Tibial nerve (tissue), 4 donors: ENCODE measurements around the gene PTPN22. TPM values are rescaled to one million over a fixed set of nuclear protein-coding genes. Genes with fewer than 3 reads are reported as not detected.

ENCODE experiments used
- DNase-seq, 2 donors: peaks; one replicate each; pipeline ENCODE4 v3.0.0-alpha.2; 2019; ENCODE audit warnings: low spot score in 2 of 2
- H3K27ac ChIP-seq, 4 donors: fragments of 200-600 bp; sonication (generic) in 3 of 4; one replicate each; pipeline ENCODE4 v1.5.1; 2017 to 2019; ENCODE audit warnings: mild to moderate bottlenecking in 1 of 4
- H3K27me3 ChIP-seq, 2 donors: fragments of 200-600 bp; sonication (generic) in 1 of 2; one replicate each; pipeline versions ENCODE4 v1.5.1 to v1.6.0; 2017 to 2019
- H3K36me3 ChIP-seq, 3 donors: fragments of 200-600 bp; sonication (generic); one replicate each; pipeline ENCODE4 v1.5.1; 2018 to 2019
- H3K4me1 ChIP-seq, 4 donors: fragments of 200-600 bp; sonication (generic) in 3 of 4; one replicate each; pipeline ENCODE4 v1.5.1; 2017 to 2019
- H3K4me3 ChIP-seq, 4 donors: fragments of 200-600 bp; sonication (generic) in 3 of 4; one replicate each; pipeline ENCODE4 v1.5.1; 2017 to 2019; ENCODE audit warnings: mild to moderate bottlenecking in 1 of 4, moderate library complexity in 1 of 4
- H3K9me3 ChIP-seq, 4 donors: fragments of 200-600 bp; sonication (generic) in 3 of 4; one replicate each; pipeline ENCODE4 v1.5.1; 2017 to 2019
- CTCF ChIP-seq, 5 experiments: fragments of 200-600 bp in 3 of 5; fragments of 450-650 bp in 2 of 5; sonication (generic) in 3 of 5; IDR thresholded peaks; one replicate each; pipeline ENCODE4 v1.5.1; 2016 to 2019; ENCODE audit warnings: antibody characterized with exemption in 5 of 5, mild to moderate bottlenecking in 3 of 5, moderate library complexity in 2 of 5
- EP300 ChIP-seq, 2 donors: sonication (generic); formaldehyde crosslinking; IDR thresholded peaks; one replicate each; pipeline ENCODE4 v1.6.1; 2017; ENCODE audit warnings: antibody characterized with exemption in 2 of 2, mild to moderate bottlenecking in 1 of 2
- POLR2A ChIP-seq, 2 donors: fragments of 450-650 bp; IDR thresholded peaks; one replicate each; pipeline ENCODE4 v1.6.1; 2017; ENCODE audit warnings: antibody characterized with exemption in 2 of 2, mild to moderate bottlenecking in 2 of 2, moderate library complexity in 2 of 2
- WGBS, 2 donors: methylation state at CpG; one replicate each; pipeline ENCODE4 v1.1.5; 2018; 5-methylcytosine and 5-hydroxymethylcytosine counted together
- total RNA-seq, 4 donors: library from RNA; depleted of rRNA; stranded (reverse); fragments of >200 nt; gene quantifications; one replicate each; pipeline ENCODE4 v1.1.0, GENCODE V29; 2016

The PTPN22 gene
- total RNA-seq, 4 donors from 2014 or later = 2.3 to 4.9 (median 3.5) TPM

DNA sequence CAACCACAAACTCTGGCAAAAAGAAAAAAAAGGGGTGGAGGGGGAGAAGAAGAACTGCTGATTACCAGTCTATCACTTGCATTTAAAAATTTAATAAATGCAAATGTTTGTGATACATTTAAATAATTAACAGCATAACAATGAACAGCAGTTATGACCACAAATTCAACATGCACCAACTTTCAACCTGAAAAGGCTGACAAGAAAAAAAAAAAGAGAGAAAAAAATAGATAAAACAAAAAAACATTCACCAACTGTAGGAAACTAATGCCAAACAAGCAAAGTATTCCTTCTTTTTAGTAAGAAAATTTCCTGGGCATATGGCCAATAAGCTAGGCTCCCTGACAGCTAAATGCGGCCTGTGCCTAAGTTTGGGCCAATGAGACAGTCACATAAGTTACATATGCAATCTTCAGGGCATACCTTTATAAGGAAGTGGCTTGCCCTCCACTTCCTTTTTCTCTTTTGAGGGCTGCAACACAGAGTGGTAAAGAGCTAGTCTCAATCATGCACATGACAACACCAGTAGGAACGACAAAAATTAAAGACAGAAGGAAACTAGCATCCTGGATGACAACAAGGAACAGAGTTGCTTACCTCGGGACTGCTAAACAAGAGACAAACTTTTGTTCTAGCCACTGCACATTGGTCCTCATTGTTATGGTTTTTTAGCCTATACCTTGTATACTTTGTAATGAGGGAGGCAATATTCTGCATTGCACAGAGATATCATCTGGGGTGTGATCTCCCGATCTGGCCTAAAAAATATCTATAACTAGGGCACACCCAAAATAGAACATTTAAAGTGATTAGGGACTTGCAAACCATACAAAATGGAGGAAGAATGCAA, 88.0 kb downstream of the PTPN22 start:
- peak in 1 of 2 donors; percentile 43 for DNase-seq
- peak overlapping the region in 2 of 4 donors; percentile 19 to 32 for H3K27ac ChIP-seq
- no peaks in the 10 kb centered on the region for H3K36me3 ChIP-seq
- peaks cover 6 to 59% (median 23%) of the 10 kb centered on the region in 4 donors for H3K4me1 ChIP-seq
- no peaks in the 10 kb centered on the region for H3K9me3 ChIP-seq
- TF ChIP-seq POLR2A (IDR thresholded peaks at IDR 0.05) = no peak
- peak in 1 of 2 donors; percentile 57 for TF ChIP-seq EP300 (IDR thresholded peaks at IDR 0.05)
- no peak for TF ChIP-seq CTCF (IDR thresholded peaks at IDR 0.05)
- H3K4me3 ChIP-seq = no peak overlapping the region
- H3K27me3 ChIP-seq = no peaks in the 10 kb centered on the region
- WGBS, 2 donors = 33 to 46% methylated on average over 4 of the region's 4 CpGs

DNA sequence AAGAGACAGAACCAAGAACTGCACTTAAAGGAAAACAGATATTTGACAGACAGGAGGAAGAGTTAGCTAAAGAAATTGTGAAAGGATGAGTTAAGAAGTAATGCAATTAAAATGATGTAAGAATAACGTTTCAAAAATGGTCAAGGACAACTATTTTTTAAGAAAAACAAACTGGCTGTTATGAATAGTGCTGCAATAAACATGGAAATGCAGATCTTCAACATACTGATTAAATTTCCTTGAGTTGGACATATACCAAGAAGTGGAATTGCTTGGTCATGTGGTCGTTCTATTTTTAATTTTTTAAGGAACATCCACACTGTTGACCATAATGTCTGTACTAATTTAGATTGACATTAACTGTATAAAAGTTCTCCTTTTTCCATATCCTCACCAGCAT, 89.1 kb downstream of the PTPN22 start:
- TF ChIP-seq CTCF (IDR thresholded peaks at IDR 0.05) (no peak), POLR2A (IDR thresholded peaks at IDR 0.05) (no peak), EP300 (IDR thresholded peaks at IDR 0.05) (no peak)
- H3K36me3 ChIP-seq = no peaks in the 10 kb centered on the region
- H3K4me1 ChIP-seq = peaks cover 6 to 54% (median 23%) of the 10 kb centered on the region in 4 donors
- H3K27me3 ChIP-seq = no peaks in the 10 kb centered on the region
- H3K27ac ChIP-seq = no peak overlapping the region
- DNase-seq = no peak
- no peaks in the 10 kb centered on the region for H3K9me3 ChIP-seq
- no peak overlapping the region for H3K4me3 ChIP-seq
- WGBS, 2 donors = 22 to 29% methylated on average over 2 of the region's 2 CpGs

DNA sequence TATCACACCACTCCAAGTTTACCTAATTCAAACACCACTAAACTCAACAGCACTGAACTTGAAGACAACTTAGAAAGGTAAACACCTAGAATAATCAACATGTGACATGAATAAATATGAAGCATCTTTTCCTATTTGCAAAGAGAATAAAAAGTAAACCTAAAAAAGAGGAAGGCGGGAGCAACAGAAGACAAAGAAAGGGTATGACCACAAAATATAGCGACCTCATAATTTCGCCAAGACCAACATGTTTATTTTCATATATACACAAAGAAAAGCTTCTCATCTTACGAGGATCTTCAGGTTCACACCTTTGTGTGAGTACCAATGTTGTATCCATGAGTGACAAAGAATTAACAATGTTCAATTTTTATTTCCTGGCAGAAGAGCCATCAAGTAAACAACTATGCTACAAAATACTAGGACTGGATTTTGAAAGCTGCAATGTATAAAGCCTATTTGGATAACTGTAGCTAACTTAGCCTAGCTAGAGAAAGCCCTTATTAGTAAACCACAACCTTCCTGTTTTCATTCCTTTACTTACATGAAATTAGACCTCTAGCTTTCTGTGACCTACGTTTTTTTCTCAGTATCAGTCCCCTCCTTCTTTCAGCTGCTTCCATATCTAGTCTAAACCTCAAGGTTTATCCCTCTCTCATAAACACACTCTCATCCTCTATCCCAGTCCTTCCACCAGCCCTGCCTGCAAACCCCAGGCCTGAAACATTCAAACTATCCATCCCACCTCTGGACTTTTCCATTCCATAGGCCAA, 91.0 kb downstream of the PTPN22 start:
- H3K4me3 ChIP-seq = no peak overlapping the region
- peak overlapping the region in 1 of 4 donors; percentile 3 for H3K27ac ChIP-seq
- no peak for TF ChIP-seq EP300 (IDR thresholded peaks at IDR 0.05)
- no peak for TF ChIP-seq POLR2A (IDR thresholded peaks at IDR 0.05)
- TF ChIP-seq CTCF (IDR thresholded peaks at IDR 0.05) = no peak
- H3K9me3 ChIP-seq = no peaks in the 10 kb centered on the region
- peaks cover 6 to 51% (median 23%) of the 10 kb centered on the region in 4 donors for H3K4me1 ChIP-seq
- H3K36me3 ChIP-seq = peaks cover 0 to 17% (median 0%) of the 10 kb centered on the region in 3 donors
- WGBS, 2 donors = 77 to 85% methylated on average over 5 of the region's 5 CpGs
- no peak for DNase-seq
- H3K27me3 ChIP-seq = no peaks in the 10 kb centered on the region

DNA sequence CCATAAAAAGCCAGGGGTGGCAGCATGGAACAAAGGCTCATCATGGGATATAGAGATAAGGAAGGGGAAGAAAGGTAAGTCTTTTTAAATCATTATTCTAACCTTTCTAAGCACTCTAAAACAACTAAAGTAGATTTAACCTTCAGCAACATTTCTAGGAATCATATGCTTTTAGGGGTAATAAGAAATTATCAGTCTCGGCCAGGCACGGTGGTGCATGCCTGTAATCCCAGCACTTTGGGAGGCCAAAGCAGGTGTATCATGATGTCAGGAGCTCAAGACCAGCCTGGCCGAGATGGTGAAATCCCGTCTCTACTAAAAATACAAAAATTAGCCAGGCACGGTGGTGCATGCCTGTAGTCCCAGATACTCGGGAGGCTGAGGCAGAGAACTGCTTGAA, 92.0 kb downstream of the PTPN22 start:
- Histone ChIP-seq H3K27me3 (no peaks in the 10 kb centered on the region), H3K9me3 (no peaks in the 10 kb centered on the region), H3K27ac (no peak overlapping the region), H3K4me3 (no peak overlapping the region), H3K4me1 (peaks cover 6 to 43% (median 23%) of the 10 kb centered on the region in 4 donors), H3K36me3 (peaks cover 0 to 27% (median 0%) of the 10 kb centered on the region in 3 donors)
- no peak for DNase-seq
- WGBS, 2 donors = 95 to 99% methylated on average over 6 of the region's 6 CpGs
- TF ChIP-seq POLR2A (IDR thresholded peaks at IDR 0.05) (no peak), CTCF (IDR thresholded peaks at IDR 0.05) (no peak), EP300 (IDR thresholded peaks at IDR 0.05) (no peak)

DNA sequence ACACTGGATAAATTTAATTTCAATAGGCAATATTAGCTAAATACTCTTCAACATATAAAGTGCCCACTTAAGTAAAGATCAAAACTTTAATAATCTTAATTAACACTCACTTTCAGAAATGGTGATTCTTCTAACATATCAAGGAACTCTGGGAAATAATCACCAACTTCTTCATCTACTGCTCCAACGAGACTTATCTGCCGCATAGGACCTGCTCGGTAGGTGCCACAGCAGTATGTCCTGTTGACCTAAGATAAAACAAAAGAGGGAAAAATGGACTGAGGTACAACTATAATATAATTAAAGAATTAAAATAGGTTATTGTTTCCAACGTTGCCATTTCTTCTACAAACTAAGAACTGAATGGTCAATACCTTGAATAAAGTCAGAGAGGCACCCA, 94.0 kb downstream of the PTPN22 start:
- no peaks in the 10 kb centered on the region for H3K27me3 ChIP-seq
- TF ChIP-seq POLR2A (IDR thresholded peaks at IDR 0.05) (no peak), CTCF (IDR thresholded peaks at IDR 0.05) (no peak), EP300 (IDR thresholded peaks at IDR 0.05) (no peak)
- WGBS, 2 donors = 84 to 87% methylated on average over 4 of the region's 4 CpGs

More for the DNA sequence above, 94.0 kb downstream of the PTPN22 start:
- no peak overlapping the region for H3K27ac ChIP-seq
- no peak overlapping the region for H3K4me3 ChIP-seq
- DNase-seq = no peak
- no peaks in the 10 kb centered on the region for H3K9me3 ChIP-seq
- H3K36me3 ChIP-seq = peaks cover 0 to 42% (median 0%) of the 10 kb centered on the region in 3 donors
- H3K4me1 ChIP-seq = peaks cover 0 to 23% (median 5%) of the 10 kb centered on the region in 4 donors
